Measurements from ENCODE around the gene DDC.

Gene DDC

GRCh38 chr7:50450590-50451032 is 114.6 kb downstream of the DDC start:
- DNase-seq, result no peak

GRCh38 chr7:50449881-50450589 is 115.2 kb downstream of the DDC start, which contains the start of gene FIGNL1:
FIGNL1 (minus strand) TSS chr7:50450350; CDS start chr7:50447287, 3,063 bp downstream.
- DNase-seq, result peak; percentile 58

- DNase-seq, result no peak
Observed at GRCh38 chr7:50449501-50449880, 115.7 kb downstream of the DDC start.

- no peak for DNase-seq
Observed at GRCh38 chr7:50448823-50449222, 116.4 kb downstream of the DDC start.

GRCh38 chr7:50446542-50446960 is 118.7 kb downstream of the DDC start:
- DNase-seq, result peak; percentile 37

- DNase-seq, result no peak
Observed at GRCh38 chr7:50436133-50436806, 128.9 kb downstream of the DDC start.

- DNase-seq, result no peak
Observed at GRCh38 chr7:50431722-50432305, 133.4 kb downstream of the DDC start.

GRCh38 chr7:50431316-50431715 is 133.9 kb downstream of the DDC start:
- no peak for DNase-seq

- DNase-seq, result no peak
Observed at GRCh38 chr7:50428911-50429310, 136.3 kb downstream of the DDC start.

GRCh38 chr7:50427518-50427917 is 137.7 kb downstream of the DDC start:
- DNase-seq, result no peak

- no peak for DNase-seq
Observed at GRCh38 chr7:50426280-50427045, 138.7 kb downstream of the DDC start.

GRCh38 chr7:50425318-50425717 is 139.9 kb downstream of the DDC start:
- DNase-seq, result no peak

- no peak for DNase-seq
Observed at GRCh38 chr7:50423860-50424259, 141.3 kb downstream of the DDC start.

GRCh38 chr7:50422858-50423257 is 142.3 kb downstream of the DDC start:
- DNase-seq, result no peak

GRCh38 chr7:50421043-50421442 is 144.2 kb downstream of the DDC start:
- no peak for DNase-seq

- DNase-seq, result no peak
Observed at GRCh38 chr7:50418526-50419290, 146.5 kb downstream of the DDC start.

- peak; percentile 31 for DNase-seq
Observed at GRCh38 chr7:50418086-50418515, 147.1 kb downstream of the DDC start.

- no peak for DNase-seq
Observed at GRCh38 chr7:50416527-50417182, 148.6 kb downstream of the DDC start.

- no peak for DNase-seq
Observed at GRCh38 chr7:50415844-50416364, 149.3 kb downstream of the DDC start.

- DNase-seq, result no peak
Observed at GRCh38 chr7:50413561-50413960, 151.6 kb downstream of the DDC start.

GRCh38 chr7:50412973-50413372 is 152.2 kb downstream of the DDC start:
- DNase-seq, result no peak

- no peak for DNase-seq
Observed at GRCh38 chr7:50411332-50411731, 153.9 kb downstream of the DDC start.

All from 8988T (cell line).